AG04449 (cell line): Measurements from ENCODE around the gene PCBP3.
"Not testable (repeated sequence)": the region's sequence is repeated elsewhere in the genome, so short reads cannot be mapped to it uniquely, and the experiment has no call there.

Experiments used
- CTCF ChIA-PET: fragments of 350-600 bp; formaldehyde crosslinking; extraction: SDS; loops from one replicate; lab custom pipeline; 2021; ENCODE audit warnings: antibody characterized with exemption; lab: Yijun Ruan, JAX
- POLR2A ChIA-PET: fragments of 400-600, 350-600 bp; formaldehyde crosslinking; extraction: SDS; loops from one replicate; lab custom pipeline; 2020; ENCODE audit warnings: antibody characterized with exemption, inconsistent platforms; lab: Yijun Ruan, JAX
- DNase-seq: peaks from one replicate; pipeline ENCODE4 v3.0.0-alpha.2; 2010; ENCODE audit warnings: low read depth, low spot score
- H3K4me3 ChIP-seq: 2 replicates; pipeline ENCODE4 v1.5.1; 2011; ENCODE audit warnings: low read depth, mild to moderate bottlenecking, control low read depth, low read length
- TF ChIP-seq, protein P1 (sequence below): IDR thresholded peaks from one replicate; pipeline ENCODE4 v1.5.1; 2011; ENCODE audit warnings: mild to moderate bottlenecking, moderate library complexity, low read length, control low read depth, inconsistent platforms; ENCODE audit not compliant: insufficient read depth; ENCODE audit errors: missing control alignments

PCBP3 gene

DNA sequence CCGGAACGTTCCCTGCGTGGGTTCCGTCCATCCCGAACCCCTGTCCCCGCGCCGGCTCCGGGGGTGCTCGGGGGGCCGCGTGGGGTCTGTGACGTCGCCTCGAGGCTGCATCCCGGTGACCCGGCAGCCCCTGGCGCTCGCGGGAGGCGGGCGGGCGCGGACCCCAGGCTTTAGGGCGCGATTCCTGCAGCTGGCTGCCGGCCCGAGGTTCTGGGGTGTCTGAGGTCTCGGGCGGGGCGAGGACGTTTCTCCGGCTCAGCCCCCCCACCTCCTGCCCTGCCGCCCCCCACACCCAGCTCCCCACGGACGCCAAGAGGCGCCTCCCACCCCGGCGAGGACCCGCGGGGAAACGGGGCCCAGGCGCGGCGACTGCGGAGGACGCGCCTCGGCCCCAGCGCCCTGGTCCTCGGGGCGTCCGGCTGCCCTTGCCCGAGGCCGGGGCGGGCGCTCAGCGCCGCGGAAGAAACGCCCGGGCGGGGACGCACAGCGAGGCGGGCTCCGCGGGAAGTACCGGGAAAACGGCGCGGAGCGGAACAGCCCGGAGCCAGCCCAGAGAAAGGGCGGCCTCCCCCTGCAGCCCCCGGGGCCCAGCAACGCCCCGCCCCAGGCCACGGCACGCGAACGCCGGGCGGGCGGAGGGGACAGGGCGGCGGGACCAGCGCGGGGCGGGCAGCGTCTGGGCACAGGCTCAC, 1.3 kb upstream of the PCBP3 start:
- no peak for DNase-seq
- ChIA-PET CTCF (interaction anchor here (0.6 kb wide), 1 partner anchor 86 kb away, joined by 3 read pairs; no protein-coding TSS in a partner anchor), POLR2A (no interaction called here)
- H3K4me3 ChIP-seq, result peak overlapping the region; percentile 38; the same call in 1 of the 2 replicates
- TF ChIP-seq, protein P1, sequence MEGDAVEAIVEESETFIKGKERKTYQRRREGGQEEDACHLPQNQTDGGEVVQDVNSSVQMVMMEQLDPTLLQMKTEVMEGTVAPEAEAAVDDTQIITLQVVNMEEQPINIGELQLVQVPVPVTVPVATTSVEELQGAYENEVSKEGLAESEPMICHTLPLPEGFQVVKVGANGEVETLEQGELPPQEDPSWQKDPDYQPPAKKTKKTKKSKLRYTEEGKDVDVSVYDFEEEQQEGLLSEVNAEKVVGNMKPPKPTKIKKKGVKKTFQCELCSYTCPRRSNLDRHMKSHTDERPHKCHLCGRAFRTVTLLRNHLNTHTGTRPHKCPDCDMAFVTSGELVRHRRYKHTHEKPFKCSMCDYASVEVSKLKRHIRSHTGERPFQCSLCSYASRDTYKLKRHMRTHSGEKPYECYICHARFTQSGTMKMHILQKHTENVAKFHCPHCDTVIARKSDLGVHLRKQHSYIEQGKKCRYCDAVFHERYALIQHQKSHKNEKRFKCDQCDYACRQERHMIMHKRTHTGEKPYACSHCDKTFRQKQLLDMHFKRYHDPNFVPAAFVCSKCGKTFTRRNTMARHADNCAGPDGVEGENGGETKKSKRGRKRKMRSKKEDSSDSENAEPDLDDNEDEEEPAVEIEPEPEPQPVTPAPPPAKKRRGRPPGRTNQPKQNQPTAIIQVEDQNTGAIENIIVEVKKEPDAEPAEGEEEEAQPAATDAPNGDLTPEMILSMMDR, result no peak

DNA sequence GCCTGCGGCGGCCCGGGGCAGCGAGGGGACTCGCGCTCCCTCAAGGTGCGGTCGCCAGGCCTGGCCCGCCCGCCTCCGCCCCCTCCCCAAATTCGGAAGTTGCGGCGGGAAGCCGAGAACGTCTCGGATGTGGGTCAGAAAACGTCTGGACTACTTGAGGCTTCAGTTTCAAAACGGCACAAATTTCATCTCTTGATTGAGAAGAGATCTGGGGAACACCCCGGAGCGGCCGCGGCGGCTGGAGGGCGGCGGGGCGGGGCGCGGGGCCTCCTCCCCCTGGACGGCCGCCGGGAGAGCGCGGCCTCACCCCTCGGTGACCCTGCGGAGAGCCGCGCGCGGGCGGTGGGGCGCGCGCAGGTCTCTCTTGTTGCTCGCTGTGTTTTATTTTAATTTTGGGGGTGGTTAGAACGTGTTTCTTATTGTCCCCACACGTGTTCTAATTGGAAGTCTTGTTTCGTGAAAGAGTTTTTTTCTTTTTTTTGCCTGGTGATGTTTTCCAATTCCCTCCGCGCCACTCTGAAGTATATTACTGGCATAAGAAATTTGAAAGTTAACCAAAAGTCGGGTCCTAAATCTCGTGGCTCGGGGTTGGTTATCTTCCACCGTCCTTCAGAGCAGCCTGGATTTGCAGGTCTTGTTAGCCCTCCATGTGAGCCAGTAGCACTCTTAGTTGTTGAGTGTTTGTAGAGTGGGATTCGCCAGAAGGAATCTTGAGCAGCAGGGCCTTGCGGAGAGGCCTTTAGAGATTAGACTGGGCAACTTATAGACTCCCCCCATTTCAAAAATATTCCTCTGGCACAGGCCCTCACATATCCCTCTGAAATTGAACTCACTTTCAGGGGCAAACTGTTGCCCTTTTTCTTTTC, 749 bp downstream of the PCBP3 start:
- TF ChIP-seq, protein P1, result no peak
- CTCF ChIA-PET, result interaction anchor here (1.4 kb wide), 1 partner anchor 48 kb away, joined by 6 read pairs; no protein-coding TSS in a partner anchor
- DNase-seq, result no peak
- H3K4me3 ChIP-seq, result peak overlapping the region; percentile 57
- POLR2A ChIA-PET, result no interaction called here

DNA sequence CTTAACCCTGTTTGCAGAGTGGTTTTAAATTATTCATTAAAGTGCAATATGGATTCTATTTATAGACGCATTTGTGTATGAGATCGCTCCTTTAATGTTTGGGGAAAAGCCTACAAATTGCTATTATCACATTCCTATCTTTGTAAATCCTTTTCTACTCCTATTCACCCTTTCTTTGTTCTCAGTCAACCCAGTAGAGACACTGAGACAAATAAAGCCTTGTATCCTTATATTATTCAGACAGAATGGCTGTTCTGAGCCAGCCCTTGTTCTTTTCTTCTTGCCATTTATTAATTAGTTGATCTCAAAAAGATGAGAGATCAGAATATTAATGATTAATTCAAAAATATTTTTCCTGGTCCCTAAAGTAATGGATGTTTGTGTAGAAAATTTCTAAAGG, 8.4 kb downstream of the PCBP3 start:
- POLR2A ChIA-PET, result no interaction called here
- TF ChIP-seq, protein P1, result no peak
- CTCF ChIA-PET, result no interaction called here
- no peak for DNase-seq
- no peak overlapping the region for H3K4me3 ChIP-seq

DNA sequence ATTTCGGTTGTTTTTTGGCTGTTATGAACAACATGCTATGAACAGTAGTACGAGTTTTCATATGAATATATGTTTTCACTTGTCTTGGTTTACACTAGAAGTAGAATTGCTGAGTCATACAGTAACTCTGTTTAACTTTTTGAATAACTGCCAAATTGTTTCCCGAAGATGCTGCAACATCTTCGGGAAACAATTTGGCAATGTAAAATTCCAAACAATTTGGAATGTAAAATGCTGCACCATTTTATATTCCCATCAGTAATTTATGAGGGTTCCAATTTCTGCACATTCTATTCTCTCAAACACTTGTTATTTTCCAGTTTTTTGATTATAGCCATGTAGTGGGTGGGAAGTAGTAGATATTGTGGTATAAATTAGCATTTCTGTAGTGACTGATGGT, 11.6 kb downstream of the PCBP3 start:
- no peak for DNase-seq
- H3K4me3 ChIP-seq, result no peak overlapping the region
- TF ChIP-seq, protein P1, result no peak
- CTCF ChIA-PET, result no interaction called here
- POLR2A ChIA-PET, result no interaction called here

DNA sequence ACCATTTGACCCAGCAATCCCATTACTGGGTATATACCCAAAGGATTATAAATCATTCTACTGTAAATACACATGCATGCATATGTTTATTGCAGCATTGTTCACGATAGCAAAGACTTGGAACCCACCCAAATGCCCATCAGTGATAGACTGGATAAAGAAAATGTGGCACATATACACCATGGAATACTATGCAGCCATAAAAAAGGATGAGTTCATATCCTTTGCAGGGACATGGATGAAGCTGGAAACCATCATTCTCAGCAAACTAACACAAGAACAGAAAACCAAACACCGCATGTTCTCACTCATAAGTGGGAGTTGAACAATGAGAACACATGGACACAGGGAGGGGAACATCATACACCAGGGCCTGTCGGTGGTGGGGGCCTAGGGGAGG, 12.6 kb downstream of the PCBP3 start:
- CTCF ChIA-PET, POLR2A ChIA-PET, H3K4me3 ChIP-seq, DNase-seq: not testable (repeated sequence)

DNA sequence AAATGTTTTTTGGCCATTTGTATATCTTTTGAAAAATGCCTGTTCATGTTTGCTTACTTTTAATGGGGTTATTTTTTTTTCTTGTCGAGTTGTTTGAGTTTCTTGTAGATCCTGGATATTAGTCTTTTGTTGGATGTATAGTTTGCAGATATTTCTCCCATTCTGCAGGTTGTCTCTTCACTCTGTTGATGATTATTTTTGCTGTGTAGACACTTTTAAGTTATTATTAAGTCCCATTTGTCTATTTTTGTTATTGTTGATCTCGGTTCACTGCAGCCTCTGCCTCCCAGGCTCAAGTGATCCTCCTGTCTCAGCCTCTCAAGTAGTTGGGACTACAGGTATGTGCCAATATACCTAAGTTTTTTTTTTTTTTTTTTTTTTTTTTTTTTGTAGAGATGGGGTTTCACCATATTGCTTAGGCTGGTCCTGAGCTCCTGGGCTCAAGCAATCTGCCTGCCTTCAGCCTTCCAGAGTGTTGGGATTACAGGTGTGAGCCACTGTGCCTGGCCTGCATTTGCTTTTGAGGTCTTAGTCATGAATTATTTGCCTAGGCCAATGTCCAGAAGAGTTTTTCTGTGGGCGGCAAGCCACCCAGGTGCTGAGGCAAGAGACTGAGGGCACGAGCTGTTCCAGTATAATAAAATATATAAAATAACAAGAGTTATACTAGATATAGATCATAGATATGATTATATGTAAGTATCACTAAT, 18.5 kb downstream of the PCBP3 start:
- CTCF ChIA-PET, POLR2A ChIA-PET, H3K4me3 ChIP-seq, DNase-seq: not testable (repeated sequence)

DNA sequence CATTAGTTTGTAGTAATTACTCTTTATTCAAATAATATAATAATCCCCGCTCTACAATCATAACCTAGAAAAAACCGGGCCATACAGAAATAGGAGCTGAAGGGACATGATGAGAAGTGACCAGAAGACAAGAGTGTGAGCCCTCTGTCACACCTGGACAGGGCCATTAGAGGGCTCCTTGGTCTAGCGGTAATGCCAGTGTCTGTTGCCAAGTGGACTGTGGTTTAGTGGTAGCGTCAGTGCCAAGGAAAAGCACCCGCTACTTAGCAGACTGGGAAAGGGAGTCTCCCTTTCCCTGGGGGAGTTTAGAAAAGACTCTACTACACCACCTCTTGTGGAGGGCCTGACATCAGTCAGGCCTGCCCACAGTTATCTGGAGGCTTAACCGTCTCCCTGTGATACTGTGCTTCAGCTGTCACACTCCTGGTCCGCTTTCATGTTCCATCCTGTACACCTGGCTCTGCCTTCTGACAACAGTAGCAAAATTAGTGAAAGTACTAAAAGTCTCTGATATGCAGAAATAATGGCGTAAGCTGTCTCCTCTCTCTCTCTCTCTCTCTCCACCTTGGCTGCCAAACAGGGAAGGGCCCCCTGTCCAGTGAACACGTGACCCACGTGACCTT, 19.2 kb downstream of the PCBP3 start:
- POLR2A ChIA-PET, DNase-seq, CTCF ChIA-PET, H3K4me3 ChIP-seq: not testable (repeated sequence)
